Stomach (tissue), 9 donors: Measurements from ENCODE around the gene IFNA13. TPM values are rescaled to one million over a fixed set of nuclear protein-coding genes. Genes with fewer than 3 reads are reported as not detected.
"Not testable (repeated sequence)": the region's sequence is repeated elsewhere in the genome, so short reads cannot be mapped to it uniquely, and the experiment has no call there.

Experiments used
- DNase-seq, 2 donors: peaks; one replicate each; pipeline versions ENCODE4 v3.0.0 to v3.0.0-alpha.2; 2013 to 2019
- H3K27ac ChIP-seq, 5 donors: fragments of 200-600 bp in 4 of 5; sonication (generic) in 4 of 5; one replicate each; pipeline ENCODE4 v1.5.1; 2013 to 2019; ENCODE audit warnings: mild to moderate bottlenecking in 1 of 5, moderate library complexity in 1 of 5
- H3K27me3 ChIP-seq, 3 donors: fragments of 200-600 bp; sonication (generic); one replicate each; pipeline ENCODE4 v1.5.1; 2017 to 2019; ENCODE audit warnings: mixed run types in 1 of 3
- H3K36me3 ChIP-seq, 4 donors: fragments of 200-600 bp; sonication (generic); 1 replicate in 3 of 4; 2 replicates in 1 of 4; pipeline ENCODE4 v1.5.1; 2016 to 2019
- H3K4me1 ChIP-seq, 4 donors: fragments of 200-600 bp; sonication (generic); one replicate each; pipeline ENCODE4 v1.5.1; 2016 to 2019
- H3K4me3 ChIP-seq, 4 donors: fragments of 200-600 bp; sonication (generic) in 3 of 4; one replicate each; pipeline ENCODE4 v1.5.1; 2016 to 2019; ENCODE audit warnings: mild to moderate bottlenecking in 1 of 4
- H3K9me3 ChIP-seq, 4 donors: fragments of 200-600 bp; sonication (generic); one replicate each; pipeline ENCODE4 v1.5.1; 2016 to 2019
- EP300 ChIP-seq: sonication (generic); formaldehyde crosslinking; IDR thresholded peaks from one replicate; pipeline ENCODE4 v1.6.1; 2017; ENCODE audit warnings: antibody characterized with exemption
- POLR2A ChIP-seq, 4 donors: fragments of 450-650 bp; IDR thresholded peaks; one replicate each; pipeline ENCODE4 v1.6.1; 2016; ENCODE audit warnings: antibody characterized with exemption in 4 of 4, control low read depth in 2 of 4, mild to moderate bottlenecking in 1 of 4, moderate library complexity in 1 of 4
- POLR2AphosphoS5 ChIP-seq, 3 donors: sonication (generic); formaldehyde crosslinking; IDR thresholded peaks; one replicate each; pipeline ENCODE4 v1.6.1; 2016; ENCODE audit warnings: antibody characterized with exemption in 3 of 3
- WGBS, 5 donors: extraction: QIAGEN DNeasy Blood & Tissue Kit in 3 of 5; methylation state at CpG; one replicate each; pipeline versions ENCODE4 v1.1.5 to v1.1.7; 2013 to 2018; 5-methylcytosine and 5-hydroxymethylcytosine counted together
- intact Hi-C: fragments of 100-400 bp; cut with DNase I; formaldehyde crosslinking; loops from one replicate; pipeline ENCODE4 v1.15.1; 2023; ENCODE audit warnings: low total_unique reads
- polyA plus RNA-seq, 3 donors: library from polyadenylated mRNA; stranded (reverse); fragments of 200-250 nt; gene quantifications; one replicate each; pipeline ENCODE4 v1.2.3, GENCODE V29; 2013
- total RNA-seq, 5 donors: library from RNA; depleted of rRNA; stranded (reverse); fragments of >200 nt; gene quantifications; one replicate each; pipeline versions ENCODE4 v1.1.0 to v1.2.3, GENCODE V29; 2014 to 2016
- TF ChIP-seq, protein P1 (sequence below), 7 experiments: fragments of 450-650 bp in 4 of 7; fragments of 200-600 bp in 3 of 7; sonication (generic) in 3 of 7; IDR thresholded peaks; one replicate each; pipeline ENCODE4 v1.5.1; 2016 to 2019; ENCODE audit warnings: antibody characterized with exemption in 7 of 7, control low read depth in 2 of 7, mild to moderate bottlenecking in 1 of 7
- donor health status: healthy with polysubstance abuse.
- donor health status: Bipolar disorder and iron deficiency.
- donor health status: healthy.

Gene IFNA13
- total and polyA plus RNA-seq, 8 donors: not detected

GRCh38 chr9:21381448-21382339, 13.8 kb upstream of the IFNA13 start:
- intact Hi-C loops: no loop called here

DNA sequence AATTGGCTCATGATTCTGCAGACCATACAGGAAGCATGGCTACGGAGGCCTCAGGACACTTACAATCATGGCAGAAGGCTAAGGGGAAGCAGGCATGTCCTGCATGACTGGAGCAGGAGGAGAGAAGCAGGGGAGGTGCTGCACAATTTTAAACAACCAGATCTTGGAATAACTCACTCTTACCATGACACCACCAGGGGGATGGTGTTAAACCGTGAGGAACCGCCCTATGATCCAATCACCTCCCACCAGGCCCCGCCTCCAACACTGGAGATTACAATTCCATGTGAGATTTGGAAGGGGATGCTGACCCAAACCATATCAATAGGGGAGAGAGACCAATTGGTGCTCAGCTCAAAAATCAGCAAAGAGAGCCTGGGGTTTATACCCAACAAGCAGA, 3.6 kb upstream of the IFNA13 start:
- H3K9me3 ChIP-seq, intact Hi-C loops, H3K4me3 ChIP-seq, H3K27ac ChIP-seq, H3K36me3 ChIP-seq, DNase-seq, H3K4me1 ChIP-seq, H3K27me3 ChIP-seq: not testable (repeated sequence)
- WGBS, 5 donors: 69 to 73% (median 70%) methylated on average over 4 of the region's 4 CpGs

More at GRCh38 chr9:21381448-21382339, 13.8 kb upstream of the IFNA13 start:
- no peak for TF ChIP-seq POLR2A (IDR thresholded peaks at IDR 0.05)
- no peak for TF ChIP-seq POLR2AphosphoS5 (IDR thresholded peaks at IDR 0.05)
- TF ChIP-seq EP300: no peak
- TF ChIP-seq, protein P1, sequence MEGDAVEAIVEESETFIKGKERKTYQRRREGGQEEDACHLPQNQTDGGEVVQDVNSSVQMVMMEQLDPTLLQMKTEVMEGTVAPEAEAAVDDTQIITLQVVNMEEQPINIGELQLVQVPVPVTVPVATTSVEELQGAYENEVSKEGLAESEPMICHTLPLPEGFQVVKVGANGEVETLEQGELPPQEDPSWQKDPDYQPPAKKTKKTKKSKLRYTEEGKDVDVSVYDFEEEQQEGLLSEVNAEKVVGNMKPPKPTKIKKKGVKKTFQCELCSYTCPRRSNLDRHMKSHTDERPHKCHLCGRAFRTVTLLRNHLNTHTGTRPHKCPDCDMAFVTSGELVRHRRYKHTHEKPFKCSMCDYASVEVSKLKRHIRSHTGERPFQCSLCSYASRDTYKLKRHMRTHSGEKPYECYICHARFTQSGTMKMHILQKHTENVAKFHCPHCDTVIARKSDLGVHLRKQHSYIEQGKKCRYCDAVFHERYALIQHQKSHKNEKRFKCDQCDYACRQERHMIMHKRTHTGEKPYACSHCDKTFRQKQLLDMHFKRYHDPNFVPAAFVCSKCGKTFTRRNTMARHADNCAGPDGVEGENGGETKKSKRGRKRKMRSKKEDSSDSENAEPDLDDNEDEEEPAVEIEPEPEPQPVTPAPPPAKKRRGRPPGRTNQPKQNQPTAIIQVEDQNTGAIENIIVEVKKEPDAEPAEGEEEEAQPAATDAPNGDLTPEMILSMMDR (IDR thresholded peaks at IDR 0.05): no peak
- Histone ChIP-seq H3K9me3 (no peaks in the 10 kb centered on the region), H3K4me3 (no peak overlapping the region), H3K4me1 (peaks cover 0 to 11% (median 0%) of the 10 kb centered on the region in 4 donors), H3K36me3 (no peaks in the 10 kb centered on the region), H3K27me3 (peaks cover 0 to 34% (median 6%) of the 10 kb centered on the region in 3 donors), H3K27ac (no peak overlapping the region)
- 42 to 54% (median 47%) methylated on average over 5 of the region's 5 CpGs for WGBS, 5 donors
- peak in 1 of 2 donors; percentile 23 for DNase-seq

DNA sequence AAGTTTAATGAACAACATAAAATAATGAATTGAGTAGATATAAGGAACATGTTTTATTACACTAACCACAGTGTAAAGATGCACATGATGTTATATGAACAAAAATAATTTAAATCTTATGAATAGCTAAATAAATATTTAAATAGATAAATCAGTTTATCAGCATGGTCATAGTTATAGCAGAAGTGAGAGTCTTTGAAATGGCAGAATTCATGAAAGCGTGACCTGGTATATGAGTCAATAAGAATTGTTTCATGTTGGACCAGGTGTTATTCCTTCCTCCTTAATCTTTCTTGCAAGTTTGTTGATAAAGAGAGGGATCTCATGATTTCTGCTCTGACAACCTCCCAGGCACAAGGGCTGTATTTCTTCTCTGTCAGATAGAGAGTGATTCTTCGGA, 688 bp downstream of the IFNA13 start:
- 76 to 88% (median 82%) methylated on average over 1 of the region's 2 CpGs for WGBS, 5 donors
- DNase-seq, H3K27ac ChIP-seq, H3K27me3 ChIP-seq, H3K4me3 ChIP-seq, H3K4me1 ChIP-seq, intact Hi-C loops, H3K36me3 ChIP-seq, H3K9me3 ChIP-seq: not testable (repeated sequence)

DNA sequence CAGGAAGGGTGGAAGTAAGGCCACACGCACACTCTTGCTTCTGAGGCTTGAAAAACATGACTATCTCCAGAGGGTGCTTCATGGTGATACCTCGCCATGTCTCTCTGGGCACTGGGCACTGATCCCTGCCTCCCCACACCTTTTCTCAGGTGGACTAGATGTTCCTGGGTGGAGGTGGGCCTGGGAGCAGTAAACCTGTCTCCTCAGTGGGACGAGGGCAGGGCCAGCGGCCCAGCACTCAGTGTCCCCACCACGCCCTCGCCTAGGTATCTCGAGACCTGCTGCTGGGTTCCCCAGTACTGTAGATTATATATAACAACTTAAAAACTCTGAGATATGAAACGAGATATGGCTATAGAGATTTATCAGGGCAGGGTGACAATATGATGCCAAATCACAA, 5.6 kb downstream of the IFNA13 start:
- H3K27ac ChIP-seq: no peak overlapping the region
- 78 to 86% (median 84%) methylated on average over 8 of the region's 8 CpGs for WGBS, 5 donors
- no peaks in the 10 kb centered on the region for H3K27me3 ChIP-seq
- no peaks in the 10 kb centered on the region for H3K36me3 ChIP-seq
- intact Hi-C loops: no loop called here
- H3K4me1 ChIP-seq: no peaks in the 10 kb centered on the region
- TF ChIP-seq, protein P1 (IDR thresholded peaks at IDR 0.05): no peak
- no peak for DNase-seq
- H3K9me3 ChIP-seq: no peaks in the 10 kb centered on the region
- no peak overlapping the region for H3K4me3 ChIP-seq

GRCh38 chr9:21357479-21358460, 10.1 kb downstream of the IFNA13 start:
- H3K4me1 ChIP-seq: no peaks in the 10 kb centered on the region
- H3K36me3 ChIP-seq: no peaks in the 10 kb centered on the region
- peak in 1 of 2 donors; percentile 11 for DNase-seq
- no peak overlapping the region for H3K27ac ChIP-seq
- H3K27me3 ChIP-seq: no peaks in the 10 kb centered on the region
- TF ChIP-seq POLR2AphosphoS5 (IDR thresholded peaks at IDR 0.05) (no peak), POLR2A (IDR thresholded peaks at IDR 0.05) (no peak), EP300 (no peak)
- TF ChIP-seq, protein P1 (IDR thresholded peaks at IDR 0.05): no peak
- peaks cover 0 to 5% (median 0%) of the 10 kb centered on the region in 4 donors for H3K9me3 ChIP-seq
- no peak overlapping the region for H3K4me3 ChIP-seq
- WGBS, 5 donors: 54 to 61% (median 58%) methylated on average over 7 of the region's 7 CpGs
- intact Hi-C loops: no loop called here
